Right cardiac atrium (tissue), 5 donors: ENCODE data around the gene RADIL. TPM values are rescaled to one million over a fixed set of nuclear protein-coding genes. Genes with fewer than 3 reads are reported as not detected.

Experiments
- ATAC-seq, 2 donors: fragments of 200-7000 bp; cut with Tn5 transposase; one replicate each; pipeline versions ENCODE4 v1.8.0 to v1.9.1; 2020; ENCODE audit warnings: moderate library complexity in 2 of 2, mild to moderate bottlenecking in 1 of 2
- DNase-seq, 3 donors: peaks; one replicate each; pipeline ENCODE4 v3.0.0-alpha.2; 2020
- H3K27ac ChIP-seq: one replicate; pipeline ENCODE4 v1.5.1; 2013; ENCODE audit warnings: mild to moderate bottlenecking, low read length, control low read depth, moderate library complexity
- H3K27me3 ChIP-seq: one replicate; pipeline ENCODE4 v1.6.1; 2013; ENCODE audit not compliant: control insufficient read depth, insufficient read depth
- H3K4me1 ChIP-seq: one replicate; pipeline ENCODE4 v1.6.1; 2013; ENCODE audit warnings: low read length; ENCODE audit not compliant: control insufficient read depth, insufficient read depth
- H3K4me3 ChIP-seq: one replicate; pipeline ENCODE4 v1.5.1; 2013; ENCODE audit warnings: low read length, control low read depth
- H3K9me3 ChIP-seq: one replicate; pipeline ENCODE4 v1.6.1; 2013; ENCODE audit warnings: low read length; ENCODE audit not compliant: control insufficient read depth
- WGBS: extraction: QIAGEN DNeasy Blood & Tissue Kit; methylation state at CpG from one replicate; pipeline ENCODE4 v1.1.7; 2013; 5-methylcytosine and 5-hydroxymethylcytosine counted together
- intact Hi-C, 4 donors: fragments of 100-400 bp; cut with DNase I; formaldehyde crosslinking; loops; one replicate each; pipeline versions ENCODE4 v1.11.0 to v1.14.0; 2022 to 2023
- polyA plus RNA-seq: library from polyadenylated mRNA; stranded (reverse); fragments of 200-250 nt; gene quantifications from one replicate; pipeline ENCODE4 v1.2.3, GENCODE V29; 2013
- total RNA-seq, 4 donors: library from RNA; stranded (reverse); fragmentation: NEBNext Ultra II Directional; extraction: Animal tissue kit (Norgen Biotek cat#: 25700); gene quantifications; one replicate each; pipeline ENCODE4 v1.2.1, GENCODE V29; 2021
- donor health status: healthy with polysubstance abuse.
- donor health status: DM: no; HTN: yes; CAD: no.
- donor health status: DM: no; HTN: no; CAD: no.
- donor health status: DM: no; HTN: yes; CAD: no; lungs with severe emphysema.
- donor health status: DM: yes; HTN: yes; CAD: no.

RADIL gene
- total and polyA plus RNA-seq, 5 donors: 4.7 to 12.0 (median 8.6) TPM

GRCh38 chr7:4825081-4825480 lies 58.4 kb downstream of the RADIL start:
- WGBS: 95% methylated on average over 15 of the region's 15 CpGs
- no peaks in the 10 kb centered on the region for H3K27me3 ChIP-seq
- intact Hi-C loops: no loop called here
- DNase-seq: peak in 1 of 3 donors; percentile 41
- no peak overlapping the region for H3K27ac ChIP-seq
- H3K9me3 ChIP-seq: no peaks in the 10 kb centered on the region
- H3K4me1 ChIP-seq: peaks cover 6% of the 10 kb centered on the region
- H3K4me3 ChIP-seq: no peak overlapping the region
- ATAC-seq: no peak

- intact Hi-C loops: no loop called here
- ATAC-seq (no peak), DNase-seq (peak; percentile 14 to 60 (median 38))
- H3K4me3 ChIP-seq: no peak overlapping the region
- no peaks in the 10 kb centered on the region for H3K9me3 ChIP-seq
- no peak overlapping the region for H3K27ac ChIP-seq
- H3K4me1 ChIP-seq: peaks cover 8% of the 10 kb centered on the region
- no peaks in the 10 kb centered on the region for H3K27me3 ChIP-seq
- WGBS: 81% methylated on average over 20 of the region's 20 CpGs
Measured at GRCh38 chr7:4824120-4824775, 59.3 kb downstream of the RADIL start.

DNA sequence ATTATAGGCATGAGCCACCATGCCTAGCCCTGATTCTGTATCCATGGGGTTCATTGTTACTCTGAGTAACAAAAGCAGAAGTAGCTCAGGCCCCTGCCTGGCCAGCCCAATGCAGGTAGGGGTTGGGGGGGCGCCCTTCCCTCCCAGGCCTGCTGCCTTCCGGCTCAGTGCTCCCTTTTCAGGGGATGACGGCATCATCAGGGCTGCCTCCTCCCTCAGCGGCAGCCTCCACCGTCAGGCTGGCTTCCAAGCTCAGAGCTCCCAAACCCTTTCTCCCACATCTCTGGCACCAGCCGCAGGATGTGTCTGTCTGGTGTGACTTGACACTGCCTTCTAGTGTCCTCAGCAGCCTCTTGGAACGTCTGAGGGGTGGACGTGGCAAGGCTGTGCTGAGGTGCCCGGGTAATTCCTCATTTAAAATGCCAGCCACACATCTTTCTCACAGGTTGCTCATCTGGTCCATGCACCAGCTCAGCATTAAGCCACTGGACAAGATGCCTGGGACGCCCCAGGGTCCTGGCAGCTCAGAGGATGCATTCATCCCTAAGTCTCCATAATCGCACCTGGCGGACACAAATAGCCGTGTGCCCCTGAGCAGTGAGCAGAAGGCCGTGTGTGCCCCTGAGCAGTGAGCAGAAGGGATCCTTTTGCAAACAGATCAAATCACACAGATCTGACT lies 59.9 kb downstream of the RADIL start:
- H3K4me1 ChIP-seq: peaks cover 8% of the 10 kb centered on the region
- intact Hi-C loops: no loop called here
- ATAC-seq (no peak), DNase-seq (peak in 2 of 3 donors; percentile 8 to 36)
- no peak overlapping the region for H3K27ac ChIP-seq
- H3K4me3 ChIP-seq: no peak overlapping the region
- 69% methylated on average over 14 of the region's 14 CpGs for WGBS
- H3K27me3 ChIP-seq: no peaks in the 10 kb centered on the region
- H3K9me3 ChIP-seq: no peaks in the 10 kb centered on the region

DNA sequence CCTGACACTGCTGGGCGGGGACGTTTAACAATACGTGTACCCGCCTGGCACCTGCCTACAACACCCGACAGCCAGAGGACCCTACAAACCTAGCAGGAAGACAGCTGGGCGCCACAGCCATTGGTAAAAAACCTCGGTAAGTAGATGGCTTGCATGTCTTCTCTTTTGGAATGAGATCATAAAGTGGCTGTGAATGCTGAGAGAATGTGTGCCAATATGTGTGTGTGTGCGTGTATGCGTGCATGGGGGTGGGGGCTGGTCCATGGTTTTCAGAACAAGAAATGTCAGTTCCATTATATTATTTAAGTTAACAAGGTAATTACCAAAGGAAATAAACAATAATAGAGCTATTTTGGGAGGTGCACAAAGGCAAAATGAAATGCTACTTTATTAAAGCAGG lies 60.8 kb downstream of the RADIL start:
- Histone ChIP-seq H3K9me3 (no peaks in the 10 kb centered on the region), H3K4me1 (peaks cover 8% of the 10 kb centered on the region), H3K4me3 (no peak overlapping the region), H3K27me3 (no peaks in the 10 kb centered on the region), H3K27ac (no peak overlapping the region)
- peak in 1 of 3 donors; percentile 45 for DNase-seq
- WGBS: 82% methylated on average over 9 of the region's 9 CpGs
- intact Hi-C loops: no loop called here
- ATAC-seq: no peak

DNA sequence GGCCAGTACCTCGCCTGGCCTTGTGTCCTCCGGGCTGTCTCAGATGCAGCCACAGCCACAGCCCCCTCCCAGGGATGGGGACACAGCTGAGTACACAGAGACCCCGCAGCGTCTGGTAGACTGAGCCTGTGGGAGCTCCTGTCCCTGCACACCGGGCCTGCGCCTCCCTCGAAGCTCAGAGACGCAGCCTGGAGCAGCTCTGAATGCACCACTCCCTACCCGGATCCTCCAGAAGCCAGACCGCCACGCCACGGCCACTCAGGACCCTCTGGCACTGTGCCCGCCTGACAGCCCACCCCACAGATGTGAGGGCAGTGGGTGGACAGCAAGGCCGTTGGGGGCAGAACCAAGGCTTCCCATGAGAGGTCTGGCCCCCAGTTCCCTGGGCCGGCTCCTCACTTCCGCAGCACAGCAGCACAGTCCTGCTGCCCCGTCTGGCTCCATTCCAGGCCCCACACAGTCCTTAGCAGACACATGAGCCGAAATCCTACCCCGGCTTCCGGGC lies 62.5 kb downstream of the RADIL start:
- DNase-seq: peak in 1 of 3 donors; percentile 71
- WGBS: 70% methylated on average over 20 of the region's 20 CpGs
- Histone ChIP-seq H3K4me1 (peaks cover 8% of the 10 kb centered on the region), H3K27me3 (no peaks in the 10 kb centered on the region), H3K4me3 (no peak overlapping the region), H3K9me3 (no peaks in the 10 kb centered on the region), H3K27ac (no peak overlapping the region)
- intact Hi-C loops: no loop called here
- peak; percentile 6 to 20 for ATAC-seq

DNA sequence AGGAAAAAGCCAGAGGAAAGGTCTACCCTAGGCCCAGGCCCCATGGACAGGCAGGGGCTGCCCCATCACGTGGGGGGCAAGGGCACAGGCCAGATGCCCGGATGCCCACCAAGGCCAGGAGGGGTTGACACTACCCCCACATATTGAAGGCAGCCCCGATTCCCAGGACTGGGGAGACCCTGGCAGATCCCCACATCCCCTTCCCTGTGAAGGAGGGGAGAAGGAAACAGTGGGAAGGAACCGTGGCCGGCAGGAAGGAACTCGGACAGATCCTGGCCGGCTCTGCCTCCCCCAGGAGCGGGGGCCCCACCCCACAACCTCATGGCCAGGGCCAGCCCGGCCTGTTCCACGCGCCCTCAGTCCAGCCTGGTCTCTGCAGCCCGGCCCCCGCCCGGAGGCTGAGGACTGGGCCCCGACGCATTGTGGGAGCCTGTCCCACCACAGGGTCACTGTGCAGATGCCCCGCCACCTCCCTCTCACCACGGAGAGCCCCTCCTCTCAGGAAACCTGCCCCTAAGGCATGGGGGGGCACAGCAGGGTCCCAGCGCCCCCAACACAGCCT lies 63.0 kb downstream of the RADIL start:
- H3K4me1 ChIP-seq: peaks cover 8% of the 10 kb centered on the region
- ATAC-seq (peak; percentile 54 to 73), DNase-seq (peak in 1 of 3 donors; percentile 77)
- intact Hi-C loops: no loop called here
- no peaks in the 10 kb centered on the region for H3K9me3 ChIP-seq
- no peak overlapping the region for H3K27ac ChIP-seq
- no peaks in the 10 kb centered on the region for H3K27me3 ChIP-seq
- H3K4me3 ChIP-seq: no peak overlapping the region
- WGBS: 43% methylated on average over 19 of the region's 19 CpGs

DNA sequence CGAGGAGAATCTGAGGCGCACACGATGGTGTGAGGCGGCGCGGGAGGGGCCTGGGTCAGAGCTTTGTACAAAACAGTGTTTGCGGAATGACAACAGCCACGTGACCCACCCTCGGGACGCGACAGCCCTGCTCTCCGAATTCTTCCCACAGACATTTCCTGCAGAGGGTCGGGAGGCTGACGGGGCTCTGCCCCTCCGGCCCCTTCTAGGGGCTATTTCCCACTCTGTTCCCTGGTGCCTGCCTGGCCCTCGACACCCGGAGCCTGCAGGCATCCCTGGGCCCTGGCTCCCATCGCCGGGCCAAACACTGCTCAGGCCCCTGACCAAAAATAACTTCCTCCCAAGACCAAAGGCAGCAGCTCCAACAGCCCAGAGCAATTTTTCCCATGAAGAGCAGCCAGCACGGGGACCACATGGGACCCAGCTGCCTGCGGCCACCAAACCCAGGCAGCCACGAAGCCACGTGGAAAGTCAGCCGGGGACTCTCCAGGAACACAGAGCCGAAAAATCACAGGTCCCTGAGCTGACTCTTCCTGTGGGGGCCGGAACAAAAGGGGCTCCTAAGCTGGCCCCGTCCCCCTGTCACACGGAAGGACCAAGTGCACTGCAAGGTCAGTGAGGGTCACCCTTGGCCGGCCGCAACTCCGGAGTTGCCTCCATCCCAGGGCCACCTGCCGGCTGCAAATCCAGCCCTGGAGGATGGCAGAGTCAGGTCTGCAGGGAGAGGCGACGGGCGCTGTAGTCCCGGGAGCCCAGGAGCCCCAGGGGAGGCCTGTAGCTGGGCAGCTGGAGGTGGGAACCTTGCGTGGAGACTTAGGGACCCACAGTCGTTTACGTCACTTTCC lies 63.7 kb downstream of the RADIL start:
- Histone ChIP-seq H3K4me1 (peaks cover 8% of the 10 kb centered on the region), H3K9me3 (no peaks in the 10 kb centered on the region), H3K27ac (peak overlapping the region; percentile 2), H3K4me3 (no peak overlapping the region), H3K27me3 (no peaks in the 10 kb centered on the region)
- intact Hi-C loops: no loop called here
- DNase-seq: peak; percentile 56 to 85 (median 84)
- peak; percentile 67 to 70 for ATAC-seq
- WGBS: 40% methylated on average over 39 of the region's 39 CpGs

- intact Hi-C loops: no loop called here
- DNase-seq (peak in 1 of 3 donors; percentile 56), ATAC-seq (peak in 1 of 2 donors; percentile 4)
- Histone ChIP-seq H3K4me3 (no peak overlapping the region), H3K9me3 (no peaks in the 10 kb centered on the region), H3K4me1 (peaks cover 8% of the 10 kb centered on the region), H3K27ac (no peak overlapping the region), H3K27me3 (no peaks in the 10 kb centered on the region)
- 78% methylated on average over 32 of the region's 32 CpGs for WGBS
Measured at GRCh38 chr7:4818000-4818794, 65.3 kb downstream of the RADIL start.

DNA sequence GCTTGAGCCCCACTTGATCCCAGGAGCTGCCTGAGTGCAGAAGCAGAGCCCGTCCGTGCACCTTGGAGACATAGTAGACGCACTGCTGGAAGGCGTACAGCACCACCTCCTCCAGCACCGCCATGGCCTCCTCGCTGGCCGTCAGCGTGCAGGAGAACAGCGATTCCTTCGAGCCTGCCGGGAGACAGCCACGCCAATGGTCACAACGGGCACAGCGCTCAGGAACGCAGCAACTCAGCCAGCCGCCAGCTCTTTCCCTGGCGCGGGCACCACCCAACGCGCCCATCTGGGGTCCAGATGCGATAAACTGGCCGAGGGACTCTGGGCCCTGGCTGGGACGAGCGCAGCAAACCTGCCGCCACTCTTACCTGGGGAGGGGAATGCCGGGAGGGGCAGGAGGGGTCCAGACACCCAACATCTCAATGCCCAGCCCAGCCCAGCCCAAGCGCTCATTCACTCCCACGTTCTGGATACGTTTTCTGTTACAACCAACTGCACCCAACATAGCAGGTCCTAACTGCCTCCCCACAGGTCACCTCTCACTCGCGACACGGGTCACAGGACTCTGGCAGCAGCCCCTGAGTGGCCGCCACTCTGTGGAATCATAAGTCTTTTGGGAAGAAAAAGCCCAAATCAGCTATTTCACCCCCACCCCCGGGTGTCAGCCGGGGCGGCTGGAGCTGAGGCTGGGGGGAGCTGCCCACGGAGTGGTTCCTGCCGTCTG lies 66.2 kb downstream of the RADIL start:
- H3K27ac ChIP-seq: no peak overlapping the region
- intact Hi-C loops: no loop called here
- H3K4me3 ChIP-seq: no peak overlapping the region
- H3K4me1 ChIP-seq: peaks cover 8% of the 10 kb centered on the region
- H3K27me3 ChIP-seq: no peaks in the 10 kb centered on the region
- 93% methylated on average over 38 of the region's 38 CpGs for WGBS
- ATAC-seq: no peak
- peak in 1 of 3 donors; percentile 37 for DNase-seq
- no peaks in the 10 kb centered on the region for H3K9me3 ChIP-seq
